GM23338 (cell line): ENCODE results near the gene MDM2. TPM values are rescaled to one million over a fixed set of nuclear protein-coding genes. Genes with fewer than 3 reads are reported as not detected.

Experiments
- ATAC-seq: fragments of 200-7000 bp; cut with Tn5 transposase; 3 replicates; pipeline ENCODE4 v1.9.1; 2020
- DNase-seq: peaks from one replicate; pipeline ENCODE4 v3.0.0-alpha.2; 2015; ENCODE audit warnings: low spot score
- H2AFZ ChIP-seq: fragments of 200-600 bp; sonication (generic); 2 replicates; pipeline ENCODE4 v1.8.0; 2016; ENCODE audit warnings: antibody characterized with exemption, mild to moderate bottlenecking, moderate library complexity
- H3F3A ChIP-seq: fragments of 200-600 bp; sonication (generic); replicated peaks from 2 replicates; pipeline ENCODE4 v1.8.0; 2017; ENCODE audit warnings: antibody characterized with exemption, mixed run types, low read depth
- H3K27ac ChIP-seq: fragments of 200-600 bp; sonication (generic); 2 replicates; pipeline ENCODE4 v1.6.1; 2016; ENCODE audit warnings: low read depth
- H3K27me3 ChIP-seq: fragments of 200-600 bp; sonication (generic); 2 replicates; pipeline ENCODE4 v1.8.0; 2016; ENCODE audit warnings: mild to moderate bottlenecking, mixed run types, moderate library complexity; ENCODE audit not compliant: insufficient read depth
- H3K36me3 ChIP-seq: fragments of 200-600 bp; sonication (generic); 2 replicates; pipeline ENCODE4 v1.8.0; 2016; ENCODE audit warnings: mild to moderate bottlenecking; ENCODE audit not compliant: insufficient read depth
- H3K4me1 ChIP-seq: fragments of 200-600 bp; sonication (generic); 2 replicates; pipeline ENCODE4 v1.8.0; 2016; ENCODE audit warnings: mild to moderate bottlenecking, moderate library complexity; ENCODE audit not compliant: insufficient read depth
- H3K4me2 ChIP-seq: fragments of 200-600 bp; sonication (generic); 2 replicates; pipeline ENCODE4 v1.7.1; 2017; ENCODE audit warnings: mixed run types
- H3K4me3 ChIP-seq: fragments of 200-600 bp; sonication (generic); 2 replicates; pipeline ENCODE4 v1.6.1; 2016; ENCODE audit warnings: mixed run types
- H3K79me2 ChIP-seq: fragments of 200-600 bp; sonication (generic); replicated peaks from 2 replicates; pipeline ENCODE4 v1.8.0; 2017; ENCODE audit warnings: mild to moderate bottlenecking; ENCODE audit not compliant: insufficient read depth
- H3K9me2 ChIP-seq: fragments of 200-600 bp; sonication (generic); 2 replicates; pipeline ENCODE4 v1.8.0; 2017; ENCODE audit not compliant: insufficient read depth
- H4K20me1 ChIP-seq: fragments of 200-600 bp; sonication (generic); replicated peaks from 2 replicates; pipeline ENCODE4 v1.8.0; 2017; ENCODE audit warnings: mild to moderate bottlenecking; ENCODE audit not compliant: insufficient read depth
- H3K27ac Mint-ChIP-seq: 2 replicates; pipeline ENCODE4 v1.8.0; 2020; ENCODE audit warnings: inconsistent platforms, mild to moderate bottlenecking, moderate library complexity, mixed read lengths
- H3K27me3 Mint-ChIP-seq: 3 replicates; pipeline ENCODE4 v1.8.0; 2022; ENCODE audit warnings: low read depth, mild to moderate bottlenecking, moderate library complexity, mixed read lengths, inconsistent platforms; ENCODE audit not compliant: insufficient read depth, poor library complexity
- H3K36me3 Mint-ChIP-seq: 3 replicates; pipeline ENCODE4 v1.8.0; 2021; ENCODE audit warnings: low read depth, mild to moderate bottlenecking, inconsistent platforms, moderate library complexity, mixed read lengths
- H3K4me1 Mint-ChIP-seq: 3 replicates; pipeline ENCODE4 v1.8.0; 2020; ENCODE audit warnings: mild to moderate bottlenecking, inconsistent platforms, mixed read lengths
- H3K4me3 Mint-ChIP-seq: 3 replicates; pipeline ENCODE4 v1.8.0; 2021; ENCODE audit warnings: moderate library complexity, mild to moderate bottlenecking, inconsistent platforms, mixed read lengths
- H3K9me3 Mint-ChIP-seq: 3 replicates; pipeline ENCODE4 v1.8.0; 2020; ENCODE audit warnings: moderate library complexity, mild to moderate bottlenecking, inconsistent platforms, mixed read lengths
- EZH2 ChIP-seq: fragments of 200-600 bp; sonication (generic); IDR thresholded peaks from one replicate; pipeline ENCODE4 v1.8.0; 2017; ENCODE audit warnings: antibody characterized with exemption, mild to moderate bottlenecking, low read depth; ENCODE audit not compliant: unreplicated experiment
- EZH2phosphoT487 ChIP-seq: fragments of 200-600 bp; sonication (generic); IDR thresholded peaks from one replicate; pipeline ENCODE4 v1.8.1; 2018; ENCODE audit warnings: antibody characterized with exemption; ENCODE audit not compliant: unreplicated experiment
- NANOG ChIP-seq: IDR thresholded peaks from 2 replicates; pipeline ENCODE4 v1.6.1; 2016; ENCODE audit warnings: antibody characterized with exemption, borderline replicate concordance
- POLR2AphosphoS5 ChIP-seq: IDR thresholded peaks from 2 replicates; pipeline ENCODE4 v1.6.1; 2016; ENCODE audit warnings: antibody characterized with exemption, low read depth
- REST ChIP-seq: IDR thresholded peaks from one replicate; pipeline ENCODE4 v1.6.1; 2018; ENCODE audit warnings: antibody characterized with exemption; ENCODE audit not compliant: unreplicated experiment
- STAT1 ChIP-seq: IDR thresholded peaks from one replicate; pipeline ENCODE4 v1.6.1; 2016; ENCODE audit warnings: antibody characterized with exemption; ENCODE audit not compliant: unreplicated experiment
- ZNF114 ChIP-seq: fragments of 250-450 bp; sonication (Bioruptor Pico); IDR thresholded peaks from 2 replicates; pipeline ENCODE4 v1.5.0; 2020; ENCODE audit warnings: mild to moderate bottlenecking, moderate library complexity
- ZNF331 ChIP-seq: fragments of 250-450 bp; sonication (Bioruptor Pico); IDR thresholded peaks from 2 replicates; pipeline ENCODE4 v1.5.0; 2020; ENCODE audit warnings: low read depth, mild to moderate bottlenecking, moderate library complexity
- ZNF462 ChIP-seq: fragments of 250-450 bp; sonication (Bioruptor Pico); IDR thresholded peaks from 2 replicates; pipeline ENCODE4 v1.5.0; 2020; ENCODE audit warnings: mild to moderate bottlenecking, moderate library complexity
- polyA plus RNA-seq: library from polyadenylated mRNA; unstranded; fragments of >200 nt; fragmentation: Nextera tagmentation; extraction: Ambion mirVana; gene quantifications from 2 replicates; pipeline ENCODE4 v1.2.1, GENCODE V29; 2016
- total RNA-seq: library from RNA; depleted of rRNA; stranded (reverse); fragments of >200 nt; shearing (Covaris generic); gene quantifications from 2 replicates; pipeline ENCODE4 v1.2.3, GENCODE V29; 2014
- TF ChIP-seq, protein P1 (sequence below): IDR thresholded peaks from 2 replicates; pipeline ENCODE4 v1.6.1; 2016; ENCODE audit warnings: antibody characterized with exemption

The MDM2 gene
- total and polyA plus RNA-seq, 2 experiments from 2014 or later: 105 to 136 TPM

GRCh38 chr12:68878846-68879245, 70.9 kb downstream of the MDM2 start:
- H3F3A ChIP-seq: no peaks in the 10 kb centered on the region
- H3K36me3 ChIP-seq: no peaks in the 10 kb centered on the region
- H3K9me3 Mint-ChIP-seq: no peaks in the 10 kb centered on the region
- peaks cover 3% of the 10 kb centered on the region for H3K27me3 Mint-ChIP-seq
- H3K4me3 Mint-ChIP-seq: no peak overlapping the region
- no peaks in the 10 kb centered on the region for H3K9me2 ChIP-seq
- H2AFZ ChIP-seq: no peak overlapping the region
- no peaks in the 10 kb centered on the region for H3K27me3 ChIP-seq
- H3K27ac ChIP-seq: no peak overlapping the region
- H4K20me1 ChIP-seq: no peaks in the 10 kb centered on the region
- no peaks in the 10 kb centered on the region for H3K79me2 ChIP-seq
- ATAC-seq: no peak
- H3K4me1 Mint-ChIP-seq: no peaks in the 10 kb centered on the region
- H3K4me1 ChIP-seq: no peaks in the 10 kb centered on the region
- no peak overlapping the region for H3K4me2 ChIP-seq
- H3K27ac Mint-ChIP-seq: no peak overlapping the region
- no peak overlapping the region for H3K4me3 ChIP-seq
- DNase-seq: no peak
- H3K36me3 Mint-ChIP-seq: no peaks in the 10 kb centered on the region
- TF ChIP-seq, protein P1, sequence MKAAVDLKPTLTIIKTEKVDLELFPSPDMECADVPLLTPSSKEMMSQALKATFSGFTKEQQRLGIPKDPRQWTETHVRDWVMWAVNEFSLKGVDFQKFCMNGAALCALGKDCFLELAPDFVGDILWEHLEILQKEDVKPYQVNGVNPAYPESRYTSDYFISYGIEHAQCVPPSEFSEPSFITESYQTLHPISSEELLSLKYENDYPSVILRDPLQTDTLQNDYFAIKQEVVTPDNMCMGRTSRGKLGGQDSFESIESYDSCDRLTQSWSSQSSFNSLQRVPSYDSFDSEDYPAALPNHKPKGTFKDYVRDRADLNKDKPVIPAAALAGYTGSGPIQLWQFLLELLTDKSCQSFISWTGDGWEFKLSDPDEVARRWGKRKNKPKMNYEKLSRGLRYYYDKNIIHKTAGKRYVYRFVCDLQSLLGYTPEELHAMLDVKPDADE: no peak
- no peak for TF ChIP-seq STAT1
- TF ChIP-seq EZH2: no peak

DNA sequence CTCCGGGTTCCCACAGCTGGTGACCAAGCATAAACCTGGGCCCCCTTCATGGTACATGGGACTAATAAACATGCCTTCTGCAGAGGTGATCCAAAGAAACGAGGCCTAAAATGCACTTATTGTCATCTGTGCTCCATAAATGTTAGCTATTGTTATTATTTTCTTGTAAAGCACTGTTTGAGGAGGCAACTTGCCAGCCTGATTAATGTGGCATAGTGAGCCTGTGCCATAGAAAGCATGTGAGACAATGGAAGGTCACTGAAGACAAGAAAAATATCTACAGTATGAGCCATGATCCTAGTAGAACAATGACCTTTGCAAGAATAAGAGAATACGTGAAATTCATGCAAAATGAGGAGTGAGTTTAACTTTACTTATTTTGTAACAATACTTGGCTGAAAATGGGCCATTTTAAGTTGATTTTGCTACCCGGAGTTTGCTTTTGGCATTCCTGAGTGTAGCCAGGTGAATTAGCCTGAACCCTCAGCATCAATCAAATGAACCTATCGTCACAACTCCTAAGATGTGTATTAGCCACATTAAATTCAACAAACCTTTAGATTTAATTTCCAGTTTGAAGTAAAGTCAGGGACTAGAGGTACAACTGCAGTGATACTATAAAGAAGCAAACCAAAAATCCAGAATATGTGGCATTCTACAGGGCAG, 72.8 kb downstream of the MDM2 start:
- H3K79me2 ChIP-seq: no peaks in the 10 kb centered on the region
- H3K27ac ChIP-seq: no peak overlapping the region
- no peaks in the 10 kb centered on the region for H3K36me3 Mint-ChIP-seq
- H3K4me1 ChIP-seq: no peaks in the 10 kb centered on the region
- no peaks in the 10 kb centered on the region for H4K20me1 ChIP-seq
- no peak for DNase-seq
- no peak overlapping the region for H2AFZ ChIP-seq
- no peak overlapping the region for H3K4me3 Mint-ChIP-seq
- H3K27me3 ChIP-seq: no peaks in the 10 kb centered on the region
- H3F3A ChIP-seq: no peaks in the 10 kb centered on the region
- H3K4me2 ChIP-seq: no peak overlapping the region
- no peak overlapping the region for H3K27ac Mint-ChIP-seq
- no peaks in the 10 kb centered on the region for H3K9me2 ChIP-seq
- no peaks in the 10 kb centered on the region for H3K9me3 Mint-ChIP-seq
- no peaks in the 10 kb centered on the region for H3K36me3 ChIP-seq
- H3K4me3 ChIP-seq: no peak overlapping the region
- peaks cover 5% of the 10 kb centered on the region for H3K27me3 Mint-ChIP-seq
- H3K4me1 Mint-ChIP-seq: no peaks in the 10 kb centered on the region
- no peak for ATAC-seq
- TF ChIP-seq ZNF462 (CRISPR knock-in tag) (no peak), ZNF331 (CRISPR knock-in tag) (no peak), NANOG (no peak), EZH2phosphoT487 (no peak), STAT1 (no peak), ZNF114 (CRISPR knock-in tag) (no peak), POLR2AphosphoS5 (no peak), REST (no peak)
